ENCODE results near the gene CDKN2B-AS1.

GRCh38 chr9:22002038-22002437 is 7.4 kb downstream of the CDKN2B-AS1 start:
- TF ChIP-seq EZH2 (IDR thresholded peaks at IDR 0.05; ENCODE audit: insufficient read depth, poor library complexity, severe bottlenecking), result no peak
- TF ChIP-seq EZH2phosphoT487 (IDR thresholded peaks at IDR 0.05; ENCODE audit: insufficient read depth, low read depth), result no peak

Data from GM23248 (cell line).